Esophagus muscularis mucosa (tissue), 4 donors: ENCODE measurements around the gene SPATA21. TPM values are rescaled to one million over a fixed set of nuclear protein-coding genes. Genes with fewer than 3 reads are reported as not detected.

ENCODE experiments used
- DNase-seq: peaks from one replicate; pipeline ENCODE4 v3.0.0-alpha.2; 2017; ENCODE audit errors: extremely low spot score
- H3K27ac ChIP-seq, 4 donors: fragments of 200-600 bp; sonication (generic); replicated peaks in 1 of 4; 1 replicate in 3 of 4; 2 replicates in 1 of 4; pipeline ENCODE4 v1.5.1; 2016 to 2019; ENCODE audit warnings: mild to moderate bottlenecking in 1 of 4
- H3K27me3 ChIP-seq, 4 donors: fragments of 200-600 bp; sonication (generic); one replicate each; pipeline versions ENCODE4 v1.5.1 to v1.6.0; 2016 to 2019
- H3K36me3 ChIP-seq, 4 donors: fragments of 200-600 bp; sonication (generic); one replicate each; pipeline ENCODE4 v1.5.1; 2016 to 2019
- H3K4me1 ChIP-seq, 4 donors: fragments of 200-600 bp; sonication (generic); one replicate each; pipeline ENCODE4 v1.5.1; 2016 to 2019
- H3K4me3 ChIP-seq, 4 donors: fragments of 200-600 bp; sonication (generic); 1 replicate in 2 of 4; 2 replicates in 2 of 4; pipeline ENCODE4 v1.5.1; 2016 to 2019; ENCODE audit warnings: mild to moderate bottlenecking in 4 of 4, moderate library complexity in 1 of 4
- H3K9me3 ChIP-seq, 4 donors: fragments of 200-600 bp; sonication (generic); 1 replicate in 3 of 4; 2 replicates in 1 of 4; pipeline ENCODE4 v1.5.1; 2016 to 2019
- CTCF ChIP-seq, 3 experiments: fragments of 200-600 bp in 2 of 3; fragments of 450-650 bp in 1 of 3; sonication (generic) in 2 of 3; IDR thresholded peaks; one replicate each; pipeline ENCODE4 v1.5.1; 2017 to 2019; ENCODE audit warnings: antibody characterized with exemption in 3 of 3, mild to moderate bottlenecking in 2 of 3, moderate library complexity in 1 of 3
- EP300 ChIP-seq: sonication (generic); formaldehyde crosslinking; IDR thresholded peaks from one replicate; pipeline ENCODE4 v1.6.1; 2017; ENCODE audit warnings: antibody characterized with exemption
- POLR2A ChIP-seq: fragments of 450-650 bp; IDR thresholded peaks from one replicate; pipeline ENCODE4 v1.6.1; 2017; ENCODE audit warnings: antibody characterized with exemption, moderate library complexity, mild to moderate bottlenecking, low read depth
- POLR2AphosphoS5 ChIP-seq, 2 donors: sonication (generic); formaldehyde crosslinking; IDR thresholded peaks; one replicate each; pipeline ENCODE4 v1.6.1; 2017; ENCODE audit warnings: antibody characterized with exemption in 2 of 2
- WGBS: methylation state at CpG from one replicate; pipeline ENCODE4 v1.1.5; 2018; 5-methylcytosine and 5-hydroxymethylcytosine counted together
- intact Hi-C: fragments of 100-400 bp; cut with DNase I; formaldehyde crosslinking; loops from one replicate; pipeline ENCODE4 v1.15.1; 2023
- total RNA-seq, 4 donors: library from RNA; depleted of rRNA; stranded (reverse); fragments of >200 nt; gene quantifications; one replicate each; pipeline versions ENCODE4 v1.1.0 to v1.2.1, GENCODE V29; 2016

SPATA21 gene
- total RNA-seq, 4 donors from 2014 or later, result not detected

- Histone ChIP-seq H3K4me1 (peaks cover 22 to 42% (median 39%) of the 10 kb centered on the region in 4 donors), H3K9me3 (no peaks in the 10 kb centered on the region), H3K4me3 (peak within 1 kb of the TSS; percentile 81 to 95 (median 86)), H3K36me3 (no peaks in the 10 kb centered on the region), H3K27me3 (no peaks in the 10 kb centered on the region), H3K27ac (peak within 1 kb of the TSS; percentile 93 to 97 (median 97))
- DNase-seq, result peak; percentile 96
- intact Hi-C loops, result no loop called here
- 3% methylated on average over 6 of the region's 81 CpGs for WGBS
- peak; percentile 88 to 95 for TF ChIP-seq POLR2AphosphoS5 (IDR thresholded peaks at IDR 0.05)
- TF ChIP-seq EP300, result no peak
- TF ChIP-seq POLR2A, result peak; percentile 63
- peak; percentile 47 to 52 (median 52) for TF ChIP-seq CTCF (IDR thresholded peaks at IDR 0.05)
These were observed 85.0 kb downstream of the SPATA21 start, which contains the start of gene FBXO42 for GRCh38 chr1:16351994-16352841. TSS of gene FBXO42 (minus strand) at chr1:16352480. CDS start at chr1:16315418, 37,062 bp downstream.

- WGBS, result 1% methylated on average over 20 of the region's 20 CpGs
These were observed 85.7 kb downstream of the SPATA21 start for GRCh38 chr1:16351456-16351993.

GRCh38 chr1:16349847-16350406, 87.3 kb downstream of the SPATA21 start:
- WGBS, result 52% methylated on average over 2 of the region's 2 CpGs
- H3K36me3 ChIP-seq, result no peaks in the 10 kb centered on the region
- TF ChIP-seq POLR2AphosphoS5 (IDR thresholded peaks at IDR 0.05) (no peak), EP300 (no peak), POLR2A (no peak), CTCF (IDR thresholded peaks at IDR 0.05) (no peak)
- intact Hi-C loops, result no loop called here
- H3K27ac ChIP-seq, result peak overlapping the region in 2 of 4 donors; percentile 18 to 97
- peak overlapping the region in 1 of 4 donors; percentile 20 for H3K4me3 ChIP-seq
- peaks cover 22 to 52% (median 44%) of the 10 kb centered on the region in 4 donors for H3K4me1 ChIP-seq
- H3K9me3 ChIP-seq, result no peaks in the 10 kb centered on the region
- DNase-seq, result no peak
- H3K27me3 ChIP-seq, result no peaks in the 10 kb centered on the region

More at GRCh38 chr1:16351456-16351993, 85.7 kb downstream of the SPATA21 start:
- no peaks in the 10 kb centered on the region for H3K36me3 ChIP-seq
- H3K4me1 ChIP-seq, result peaks cover 22 to 49% (median 42%) of the 10 kb centered on the region in 4 donors
- peak overlapping the region; percentile 81 to 95 (median 86) for H3K4me3 ChIP-seq
- no peak for DNase-seq
- TF ChIP-seq CTCF (IDR thresholded peaks at IDR 0.05) (no peak), EP300 (no peak), POLR2A (no peak)
- H3K27me3 ChIP-seq, result no peaks in the 10 kb centered on the region
- no peaks in the 10 kb centered on the region for H3K9me3 ChIP-seq
- H3K27ac ChIP-seq, result peak overlapping the region; percentile 93 to 97 (median 97)
- intact Hi-C loops, result no loop called here

Other genes with a start within 250 kb of the SPATA21 start
- gene ARHGEF19, start 224.8 kb downstream of the SPATA21 start, total RNA-seq, result 1 to 10 TPM; 3.3 to 4.6 (median 3.9) TPM
- gene CPLANE2, start 200.2 kb downstream of the SPATA21 start, total RNA-seq, result 10 to 100 TPM in 2 of 4 donors, 1 to 10 TPM in 2; 7.5 to 26.0 (median 12.2) TPM
- gene FBXO42, start 84.9 kb downstream of the SPATA21 start, total RNA-seq, result 10 to 100 TPM; 22.0 to 52.6 (median 35.3) TPM
- 100 to 1,000 TPM in 2 of 4 donors, 10 to 100 TPM in 2; 70.2 to 110 (median 98.3) TPM for gene SZRD1, start 70.2 kb downstream of the SPATA21 start, total RNA-seq
- gene NECAP2, start 3.3 kb upstream of the SPATA21 start, total RNA-seq, result 10 to 100 TPM; 26.2 to 43.9 (median 37.5) TPM
- under 1 TPM in 2 of 4 donors, not detected in 2; under 0.01 TPM for gene RNU1-1, start 76.9 kb upstream of the SPATA21 start, total RNA-seq
- 10 to 100 TPM; 16.6 to 39.2 (median 28.1) TPM for gene NBPF1, start 176.1 kb upstream of the SPATA21 start, total RNA-seq
- under 1 TPM in 2 of 4 donors, not detected in 2; under 0.01 TPM for gene RNU1-3, start 229.5 kb upstream of the SPATA21 start, total RNA-seq